PC-9 (cell line): ENCODE results near the gene AKAP8.

Source experiments
- EZH2 ChIP-seq: fragments of 200-600 bp; sonication (generic); IDR thresholded peaks from 2 replicates; pipeline ENCODE4 v1.8.0; 2017; ENCODE audit warnings: antibody characterized with exemption, low read depth
- TF ChIP-seq, protein P1 (sequence below): fragments of 200-600 bp; sonication (generic); conservative IDR thresholded peaks from 2 replicates; pipeline ENCODE4 v1.6.1; 2017; ENCODE audit warnings: mixed run types, antibody characterized with exemption, mild to moderate bottlenecking, moderate library complexity

DNA sequence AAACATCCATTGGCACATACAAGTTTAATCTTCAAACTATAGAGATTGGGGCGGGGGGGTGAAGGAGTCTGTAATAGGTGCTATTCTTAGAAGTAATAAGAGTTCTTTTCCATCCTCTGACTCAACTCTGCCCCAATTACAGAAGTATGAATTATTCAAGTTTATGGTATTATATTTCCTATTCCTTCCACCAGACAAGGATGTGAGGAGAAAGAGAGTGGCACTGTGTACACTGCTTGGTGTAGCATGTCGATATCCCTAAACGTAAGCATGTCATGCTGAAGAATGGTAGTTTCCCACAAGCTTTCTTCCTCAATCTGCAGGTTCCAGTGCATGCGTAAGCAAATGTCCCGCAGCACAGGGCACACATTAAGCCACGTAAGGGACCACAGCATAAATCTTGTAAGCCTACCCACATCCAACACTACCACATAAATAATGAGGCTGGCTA lies 61.3 kb downstream of the AKAP8 start:
- TF ChIP-seq, protein P1, sequence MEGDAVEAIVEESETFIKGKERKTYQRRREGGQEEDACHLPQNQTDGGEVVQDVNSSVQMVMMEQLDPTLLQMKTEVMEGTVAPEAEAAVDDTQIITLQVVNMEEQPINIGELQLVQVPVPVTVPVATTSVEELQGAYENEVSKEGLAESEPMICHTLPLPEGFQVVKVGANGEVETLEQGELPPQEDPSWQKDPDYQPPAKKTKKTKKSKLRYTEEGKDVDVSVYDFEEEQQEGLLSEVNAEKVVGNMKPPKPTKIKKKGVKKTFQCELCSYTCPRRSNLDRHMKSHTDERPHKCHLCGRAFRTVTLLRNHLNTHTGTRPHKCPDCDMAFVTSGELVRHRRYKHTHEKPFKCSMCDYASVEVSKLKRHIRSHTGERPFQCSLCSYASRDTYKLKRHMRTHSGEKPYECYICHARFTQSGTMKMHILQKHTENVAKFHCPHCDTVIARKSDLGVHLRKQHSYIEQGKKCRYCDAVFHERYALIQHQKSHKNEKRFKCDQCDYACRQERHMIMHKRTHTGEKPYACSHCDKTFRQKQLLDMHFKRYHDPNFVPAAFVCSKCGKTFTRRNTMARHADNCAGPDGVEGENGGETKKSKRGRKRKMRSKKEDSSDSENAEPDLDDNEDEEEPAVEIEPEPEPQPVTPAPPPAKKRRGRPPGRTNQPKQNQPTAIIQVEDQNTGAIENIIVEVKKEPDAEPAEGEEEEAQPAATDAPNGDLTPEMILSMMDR, result no peak
- no peak for TF ChIP-seq EZH2
